HUES64 (cell line): ENCODE results near the gene USP31. TPM values are rescaled to one million over a fixed set of nuclear protein-coding genes. Genes with fewer than 3 reads are reported as not detected.

Source experiments
- H3K27ac ChIP-seq: 2 replicates; pipeline ENCODE4 v1.7.0; 2013; ENCODE audit warnings: low read depth, low read length, inconsistent platforms
- H3K27me3 ChIP-seq: 2 replicates; pipeline ENCODE4 v1.6.1; 2013; ENCODE audit warnings: mild to moderate bottlenecking, low read length; ENCODE audit not compliant: insufficient read depth
- H3K36me3 ChIP-seq: 2 replicates; pipeline ENCODE4 v1.6.1; 2013; ENCODE audit warnings: mild to moderate bottlenecking, low read length; ENCODE audit not compliant: insufficient read depth
- H3K4me1 ChIP-seq: 2 replicates; pipeline ENCODE4 v1.6.1; 2013; ENCODE audit warnings: mild to moderate bottlenecking, low read length, moderate library complexity; ENCODE audit not compliant: insufficient read depth
- H3K4me3 ChIP-seq: 2 replicates; pipeline ENCODE4 v1.5.1; 2013; ENCODE audit warnings: mild to moderate bottlenecking, low read length, moderate library complexity
- H3K9ac ChIP-seq: 2 replicates; pipeline ENCODE4 v1.6.1; 2013; ENCODE audit warnings: mild to moderate bottlenecking, low read depth, low read length
- H3K9me3 ChIP-seq: 2 replicates; pipeline ENCODE4 v1.6.1; 2013; ENCODE audit warnings: low read depth, low read length; ENCODE audit not compliant: insufficient read depth
- WGBS: fragments of 150-250, 120-280 bp; methylation state at CpG from one replicate; pipeline ENCODE4 v1.1.7; 2013; ENCODE audit warnings: missing lambda C conversion rate; 5-methylcytosine and 5-hydroxymethylcytosine counted together
- polyA plus RNA-seq, 2 experiments: library from polyadenylated mRNA; stranded (reverse); fragments of 50-300 nt; gene quantifications; one replicate each; pipeline ENCODE4 v1.2.3, GENCODE V29; 2013

The USP31 gene, protein sequence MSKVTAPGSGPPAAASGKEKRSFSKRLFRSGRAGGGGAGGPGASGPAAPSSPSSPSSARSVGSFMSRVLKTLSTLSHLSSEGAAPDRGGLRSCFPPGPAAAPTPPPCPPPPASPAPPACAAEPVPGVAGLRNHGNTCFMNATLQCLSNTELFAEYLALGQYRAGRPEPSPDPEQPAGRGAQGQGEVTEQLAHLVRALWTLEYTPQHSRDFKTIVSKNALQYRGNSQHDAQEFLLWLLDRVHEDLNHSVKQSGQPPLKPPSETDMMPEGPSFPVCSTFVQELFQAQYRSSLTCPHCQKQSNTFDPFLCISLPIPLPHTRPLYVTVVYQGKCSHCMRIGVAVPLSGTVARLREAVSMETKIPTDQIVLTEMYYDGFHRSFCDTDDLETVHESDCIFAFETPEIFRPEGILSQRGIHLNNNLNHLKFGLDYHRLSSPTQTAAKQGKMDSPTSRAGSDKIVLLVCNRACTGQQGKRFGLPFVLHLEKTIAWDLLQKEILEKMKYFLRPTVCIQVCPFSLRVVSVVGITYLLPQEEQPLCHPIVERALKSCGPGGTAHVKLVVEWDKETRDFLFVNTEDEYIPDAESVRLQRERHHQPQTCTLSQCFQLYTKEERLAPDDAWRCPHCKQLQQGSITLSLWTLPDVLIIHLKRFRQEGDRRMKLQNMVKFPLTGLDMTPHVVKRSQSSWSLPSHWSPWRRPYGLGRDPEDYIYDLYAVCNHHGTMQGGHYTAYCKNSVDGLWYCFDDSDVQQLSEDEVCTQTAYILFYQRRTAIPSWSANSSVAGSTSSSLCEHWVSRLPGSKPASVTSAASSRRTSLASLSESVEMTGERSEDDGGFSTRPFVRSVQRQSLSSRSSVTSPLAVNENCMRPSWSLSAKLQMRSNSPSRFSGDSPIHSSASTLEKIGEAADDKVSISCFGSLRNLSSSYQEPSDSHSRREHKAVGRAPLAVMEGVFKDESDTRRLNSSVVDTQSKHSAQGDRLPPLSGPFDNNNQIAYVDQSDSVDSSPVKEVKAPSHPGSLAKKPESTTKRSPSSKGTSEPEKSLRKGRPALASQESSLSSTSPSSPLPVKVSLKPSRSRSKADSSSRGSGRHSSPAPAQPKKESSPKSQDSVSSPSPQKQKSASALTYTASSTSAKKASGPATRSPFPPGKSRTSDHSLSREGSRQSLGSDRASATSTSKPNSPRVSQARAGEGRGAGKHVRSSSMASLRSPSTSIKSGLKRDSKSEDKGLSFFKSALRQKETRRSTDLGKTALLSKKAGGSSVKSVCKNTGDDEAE (N-terminal part only)
- polyA plus RNA-seq (2013, experiment 1 of 2): 5.0 TPM
- polyA plus RNA-seq (2013, experiment 2 of 2): 5.0 TPM

GRCh38 chr16:23149267-23149992 is at the start of gene USP31:
Gene USP31, minus strand, starts transcription at chr16:23149452. Its CDS starts 182 bp downstream, at chr16:23149270.
- peaks cover 19% of the 10 kb centered on the region for H3K4me1 ChIP-seq
- H3K4me3 ChIP-seq: peak within 1 kb of the TSS; percentile 83
- H3K9ac ChIP-seq: peak within 1 kb of the TSS; percentile 72
- no peaks in the 10 kb centered on the region for H3K9me3 ChIP-seq
- 1% methylated on average over 75 of the region's 75 CpGs for WGBS
- H3K36me3 ChIP-seq: no peaks in the 10 kb centered on the region
- H3K27me3 ChIP-seq: peaks cover 12% of the 10 kb centered on the region; the same call in 1 of the 2 replicates
- H3K27ac ChIP-seq: no peak within 1 kb of the TSS; the same call in 1 of the 2 replicates

GRCh38 chr16:23196539-23196938 is 47.3 kb upstream of the USP31 start:
- Histone ChIP-seq H3K9me3 (no peaks in the 10 kb centered on the region), H3K27me3 (no peaks in the 10 kb centered on the region), H3K9ac (no peak overlapping the region), H3K4me1 (peaks cover 39% of the 10 kb centered on the region), H3K4me3 (no peak overlapping the region), H3K36me3 (no peaks in the 10 kb centered on the region), H3K27ac (no peak overlapping the region)
- 40% methylated on average over 5 of the region's 5 CpGs for WGBS

DNA sequence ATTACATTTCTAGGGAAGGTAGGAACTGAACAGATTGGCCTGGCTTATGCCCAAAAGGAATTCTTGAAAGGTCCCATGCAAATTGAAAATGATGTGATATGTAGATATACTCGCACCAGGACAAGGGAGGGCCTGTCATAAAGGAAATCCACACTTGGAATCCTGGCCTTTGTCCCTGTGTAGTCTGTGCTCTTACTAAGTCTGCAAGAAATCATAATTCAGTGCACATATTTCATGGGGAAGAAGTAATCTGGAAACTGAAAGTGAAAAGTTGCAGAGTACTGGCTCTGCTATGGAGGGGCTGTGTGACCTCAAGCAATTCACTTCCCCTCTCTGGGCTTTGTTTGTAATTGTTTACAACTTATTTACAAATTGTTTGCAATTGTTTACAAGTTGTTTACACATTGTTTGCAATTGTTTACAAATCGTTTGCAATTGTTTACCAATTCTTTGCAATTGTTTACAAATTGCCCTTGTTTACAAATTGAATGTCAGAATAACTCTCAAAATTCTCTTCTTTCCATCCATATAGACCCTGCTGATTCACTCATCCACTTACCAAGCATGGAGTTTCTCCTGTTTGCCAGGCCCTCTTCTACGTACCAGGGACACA is 46.2 kb upstream of the USP31 start:
- H3K9ac ChIP-seq: no peak overlapping the region
- H3K27ac ChIP-seq: no peak overlapping the region
- H3K4me3 ChIP-seq: no peak overlapping the region
- H3K4me1 ChIP-seq: peaks cover 28% of the 10 kb centered on the region
- no peaks in the 10 kb centered on the region for H3K27me3 ChIP-seq
- WGBS: 74% methylated on average over 2 of the region's 3 CpGs
- H3K9me3 ChIP-seq: no peaks in the 10 kb centered on the region
- no peaks in the 10 kb centered on the region for H3K36me3 ChIP-seq

DNA sequence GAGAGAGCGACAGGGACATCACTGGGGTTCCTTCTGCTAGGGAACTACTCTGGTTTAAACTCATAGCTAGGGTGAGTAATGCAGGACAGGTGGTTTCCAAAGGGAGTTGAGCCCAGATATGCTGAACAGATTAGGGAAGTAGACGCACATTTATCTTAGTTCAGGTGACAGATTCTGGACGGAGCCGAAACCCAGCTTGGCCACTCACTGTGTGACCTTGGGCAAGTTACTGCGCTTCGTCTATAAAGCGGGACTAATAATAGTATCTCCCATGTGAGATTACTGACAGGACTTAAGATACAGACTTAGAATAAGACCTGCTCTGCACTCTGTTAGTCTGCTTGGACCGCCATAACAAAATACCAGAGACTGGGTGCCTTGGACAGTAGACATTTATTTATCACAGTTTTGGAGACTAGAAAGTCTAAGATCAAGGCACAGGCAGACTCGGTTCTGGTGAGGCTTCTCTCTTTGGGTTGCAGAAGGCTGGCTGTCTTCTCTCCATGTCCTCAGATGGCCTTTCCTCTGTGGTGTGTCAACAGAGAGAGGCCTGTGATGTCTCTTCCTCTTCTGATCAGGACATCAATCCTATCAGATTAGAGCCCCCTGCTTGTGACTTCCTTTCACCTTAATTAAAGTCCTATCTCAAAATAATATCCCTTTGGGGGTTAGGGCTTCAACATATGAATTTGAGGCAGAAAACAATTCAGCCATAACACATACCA is 45.4 kb upstream of the USP31 start:
- Histone ChIP-seq H3K36me3 (no peaks in the 10 kb centered on the region), H3K4me1 (peaks cover 22% of the 10 kb centered on the region), H3K27ac (no peak overlapping the region), H3K4me3 (no peak overlapping the region), H3K27me3 (no peaks in the 10 kb centered on the region), H3K9ac (no peak overlapping the region), H3K9me3 (no peaks in the 10 kb centered on the region)
- WGBS: 96% methylated on average over 9 of the region's 9 CpGs

GRCh38 chr16:23188911-23189310 is 39.7 kb upstream of the USP31 start:
- no peaks in the 10 kb centered on the region for H3K4me1 ChIP-seq
- 96% methylated on average over 2 of the region's 2 CpGs for WGBS
- H3K27me3 ChIP-seq: peaks cover 19% of the 10 kb centered on the region
- no peaks in the 10 kb centered on the region for H3K9me3 ChIP-seq
- H3K27ac ChIP-seq: no peak overlapping the region
- H3K4me3 ChIP-seq: no peak overlapping the region
- H3K36me3 ChIP-seq: no peaks in the 10 kb centered on the region
- H3K9ac ChIP-seq: no peak overlapping the region

GRCh38 chr16:23187341-23187740 is 38.1 kb upstream of the USP31 start:
- Histone ChIP-seq H3K27ac (no peak overlapping the region), H3K4me1 (no peaks in the 10 kb centered on the region), H3K9ac (no peak overlapping the region), H3K9me3 (no peaks in the 10 kb centered on the region), H3K36me3 (no peaks in the 10 kb centered on the region), H3K4me3 (no peak overlapping the region), H3K27me3 (peaks cover 33% of the 10 kb centered on the region)
- 63% methylated on average over 3 of the region's 3 CpGs for WGBS

- H3K4me1 ChIP-seq: no peaks in the 10 kb centered on the region
- peaks cover 44% of the 10 kb centered on the region for H3K27me3 ChIP-seq
- no peak overlapping the region for H3K9ac ChIP-seq
- no peak overlapping the region for H3K27ac ChIP-seq
- no peaks in the 10 kb centered on the region for H3K9me3 ChIP-seq
- WGBS: 88% methylated on average over 24 of the region's 24 CpGs
- no peaks in the 10 kb centered on the region for H3K36me3 ChIP-seq
- H3K4me3 ChIP-seq: no peak overlapping the region
Observed at GRCh38 chr16:23186171-23186570, 36.9 kb upstream of the USP31 start.

DNA sequence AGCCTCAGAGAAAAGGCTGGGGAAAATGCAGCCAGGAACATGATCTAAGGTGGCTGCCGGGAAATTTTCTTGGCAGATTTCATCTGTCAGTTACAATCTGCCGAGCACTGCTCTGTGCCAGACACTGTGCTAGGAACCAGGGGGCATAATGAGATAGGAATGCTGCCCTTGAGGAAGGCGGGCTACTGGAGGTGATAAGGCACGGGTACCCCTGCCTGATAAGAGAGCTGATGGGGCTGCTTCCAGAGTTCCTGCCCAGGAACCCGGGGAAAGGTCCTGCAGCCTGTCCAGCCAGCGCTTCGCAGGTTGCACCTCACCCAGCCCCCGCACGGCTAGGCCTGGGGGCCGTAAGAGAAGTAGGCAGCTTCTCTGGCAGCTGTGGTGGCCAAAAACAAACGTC is 36.4 kb upstream of the USP31 start:
- H3K27ac ChIP-seq: no peak overlapping the region

DNA sequence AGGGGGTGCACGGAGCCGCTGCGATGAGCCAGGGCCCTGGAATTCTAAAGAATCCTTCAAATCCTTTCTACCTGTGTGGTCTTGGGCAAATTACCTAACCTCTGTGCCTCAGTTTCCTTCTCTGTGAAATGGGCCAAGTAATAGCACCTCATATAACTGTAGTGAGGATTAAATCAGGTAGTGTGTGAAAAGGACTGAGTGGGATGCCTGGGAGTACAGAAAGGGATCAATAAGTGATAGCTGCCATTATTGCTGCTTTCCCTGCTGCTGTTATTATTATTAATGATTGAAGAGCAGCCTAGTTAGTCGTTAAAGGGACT is 34.3 kb upstream of the USP31 start:
- Histone ChIP-seq H3K27ac (no peak overlapping the region), H3K27me3 (peaks cover 48% of the 10 kb centered on the region), H3K9me3 (no peaks in the 10 kb centered on the region), H3K36me3 (no peaks in the 10 kb centered on the region), H3K4me1 (no peaks in the 10 kb centered on the region), H3K4me3 (peak overlapping the region; percentile 66; the same call in 1 of the 2 replicates), H3K9ac (no peak overlapping the region)
- WGBS: 38% methylated on average over 2 of the region's 4 CpGs

More for the DNA sequence above, 36.4 kb upstream of the USP31 start:
- Histone ChIP-seq H3K27me3 (peaks cover 48% of the 10 kb centered on the region), H3K36me3 (no peaks in the 10 kb centered on the region), H3K4me3 (no peak overlapping the region), H3K9me3 (no peaks in the 10 kb centered on the region), H3K4me1 (no peaks in the 10 kb centered on the region), H3K9ac (no peak overlapping the region)
- WGBS: 81% methylated on average over 11 of the region's 11 CpGs
